ENCODE results near the gene CCDC89.
A peak's percentile ranks its signal among the peaks of the same experiment; 100 is the strongest.

Gene CCDC89

DNA sequence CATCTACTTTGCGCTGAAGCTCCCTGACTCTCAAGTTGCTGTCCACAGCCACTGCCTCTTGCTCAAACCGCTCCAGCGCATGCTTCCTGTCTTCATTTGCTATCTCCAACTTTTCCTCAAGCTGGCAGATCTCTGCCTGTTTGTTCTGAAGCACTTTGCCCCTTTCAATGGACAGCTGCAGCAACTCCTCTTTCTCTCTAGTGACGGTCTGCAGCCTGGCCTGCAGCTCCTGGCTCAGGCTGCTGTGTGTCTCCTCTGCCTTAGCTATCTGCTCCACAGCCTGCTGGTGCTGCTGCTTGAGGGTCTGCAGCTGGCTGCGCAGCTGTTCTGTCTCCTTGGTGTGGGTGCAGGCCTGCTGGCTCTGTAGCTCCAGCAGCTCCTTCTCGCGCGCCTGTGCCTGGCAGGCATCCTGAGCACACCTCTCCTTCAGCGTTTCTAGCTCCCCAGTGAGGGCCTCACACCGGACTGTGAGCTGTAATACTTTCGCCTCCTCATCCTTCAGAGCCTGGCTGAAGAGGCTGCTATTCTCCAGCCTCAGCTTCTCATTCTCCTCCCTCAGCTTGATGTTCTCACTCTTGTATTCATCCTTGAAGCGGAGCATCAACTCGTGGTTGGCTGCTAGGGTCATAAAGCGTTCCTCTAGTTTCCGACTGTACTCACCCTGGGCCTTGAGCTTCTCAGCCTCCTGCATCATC lies 723 bp downstream of the CCDC89 start:
- peak overlapping the region; percentile 70 for H3K27ac ChIP-seq (ENCODE audit: extremely low read depth, low read depth, low read length)
- no peaks in the 10 kb centered on the region for H3K4me1 ChIP-seq (ENCODE audit: control insufficient read depth, insufficient read depth, low read length)
- POLR2A ChIA-PET, result interaction anchor here (1.5 kb wide), 1 partner anchor 57 kb away, joined by 4 read pairs; the partner anchor contains the start of gene TMEM126B
- H3K36me3 ChIP-seq (ENCODE audit: control insufficient read depth in 2 of 2, insufficient read depth in 1 of 2, low read length in 2 of 2), result no peaks in the 10 kb centered on the region
- H3K9me3 ChIP-seq (ENCODE audit: control insufficient read depth, insufficient read depth, low read depth, low read length), result no peaks in the 10 kb centered on the region
- CTCF ChIA-PET, result interaction anchor here (0.6 to 2.6 kb wide), 5 partner anchors 9 to 169 kb away, joined by 3 to 7 read pairs (median 5); partner anchors contain the start of gene CCDC83
- peak; percentile 67; the same call in 1 of the 2 replicates for TF ChIP-seq ZNF394 (tag by site-specific recombination; IDR thresholded peaks at IDR 0.05; ENCODE audit: borderline replicate concordance)
- TF ChIP-seq ZNF768 (tag by site-specific recombination; IDR thresholded peaks at IDR 0.05), result no peak
- TF ChIP-seq, protein P1, sequence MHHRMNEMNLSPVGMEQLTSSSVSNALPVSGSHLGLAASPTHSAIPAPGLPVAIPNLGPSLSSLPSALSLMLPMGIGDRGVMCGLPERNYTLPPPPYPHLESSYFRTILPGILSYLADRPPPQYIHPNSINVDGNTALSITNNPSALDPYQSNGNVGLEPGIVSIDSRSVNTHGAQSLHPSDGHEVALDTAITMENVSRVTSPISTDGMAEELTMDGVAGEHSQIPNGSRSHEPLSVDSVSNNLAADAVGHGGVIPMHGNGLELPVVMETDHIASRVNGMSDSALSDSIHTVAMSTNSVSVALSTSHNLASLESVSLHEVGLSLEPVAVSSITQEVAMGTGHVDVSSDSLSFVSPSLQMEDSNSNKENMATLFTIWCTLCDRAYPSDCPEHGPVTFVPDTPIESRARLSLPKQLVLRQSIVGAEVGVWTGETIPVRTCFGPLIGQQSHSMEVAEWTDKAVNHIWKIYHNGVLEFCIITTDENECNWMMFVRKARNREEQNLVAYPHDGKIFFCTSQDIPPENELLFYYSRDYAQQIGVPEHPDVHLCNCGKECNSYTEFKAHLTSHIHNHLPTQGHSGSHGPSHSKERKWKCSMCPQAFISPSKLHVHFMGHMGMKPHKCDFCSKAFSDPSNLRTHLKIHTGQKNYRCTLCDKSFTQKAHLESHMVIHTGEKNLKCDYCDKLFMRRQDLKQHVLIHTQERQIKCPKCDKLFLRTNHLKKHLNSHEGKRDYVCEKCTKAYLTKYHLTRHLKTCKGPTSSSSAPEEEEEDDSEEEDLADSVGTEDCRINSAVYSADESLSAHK (tag by site-specific recombination; IDR thresholded peaks at IDR 0.05), result peak; percentile 75
- no peak for TF ChIP-seq ZNF501 (tag by site-specific recombination; IDR thresholded peaks at IDR 0.05)
- TF ChIP-seq ZNF560 (tag by site-specific recombination; IDR thresholded peaks at IDR 0.05; ENCODE audit: borderline replicate concordance), result no peak
- TF ChIP-seq ZNF658 (tag by site-specific recombination; IDR thresholded peaks at IDR 0.05), result no peak
- peak; percentile 76 for TF ChIP-seq ZNF335 (tag by site-specific recombination; conservative IDR thresholded peaks at IDR 0.05)
- H3K4me3 ChIP-seq (ENCODE audit: low read depth, low read length), result peak overlapping the region; percentile 31

DNA sequence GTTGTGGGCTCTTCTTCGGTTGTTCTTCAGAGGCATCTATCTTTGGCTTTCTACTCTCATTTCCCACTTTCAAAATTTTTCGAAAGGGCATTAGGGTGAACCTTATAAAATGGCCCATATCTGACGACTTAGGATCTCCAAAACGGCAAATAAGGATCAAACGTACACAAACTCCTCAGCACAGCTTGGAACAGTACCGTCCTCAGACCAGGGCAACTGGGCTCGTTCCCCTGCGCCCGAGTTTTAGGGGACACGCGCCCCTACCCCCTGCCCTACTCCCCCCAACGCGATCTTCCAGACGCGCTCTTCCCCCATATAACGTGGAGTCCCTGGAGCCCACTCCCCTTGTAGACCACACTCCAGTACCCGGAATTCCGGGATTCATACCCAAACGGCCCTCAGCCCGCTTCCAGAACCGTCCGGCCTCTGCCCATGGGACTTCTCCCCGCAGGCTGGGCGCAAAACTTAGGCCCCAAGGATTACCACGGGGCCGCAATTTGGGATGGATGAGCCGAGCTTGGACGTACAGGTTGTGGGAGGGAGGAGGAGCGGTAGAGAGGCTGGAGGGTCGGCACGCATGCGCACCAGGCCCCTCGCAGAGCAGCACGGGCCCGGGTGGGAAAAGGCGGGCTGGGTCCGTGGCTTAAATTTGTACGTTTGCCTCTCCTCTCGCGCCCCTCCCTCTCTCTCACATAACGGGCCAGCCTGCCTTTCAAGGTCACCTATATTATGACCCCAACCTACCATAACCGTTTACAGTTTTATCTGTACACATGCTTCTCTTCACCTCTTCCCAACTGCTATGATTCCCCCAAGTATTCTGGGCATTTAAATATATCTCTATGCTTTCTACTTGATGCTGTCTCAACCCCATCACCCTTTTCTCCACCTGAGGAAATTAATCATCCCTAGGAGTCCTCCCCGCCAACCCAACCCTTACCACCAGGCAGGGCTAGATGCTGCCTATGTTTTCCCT lies 3.4 kb downstream of the CCDC89 start:
- POLR2A ChIA-PET, result no interaction called here
- peak overlapping the region; percentile 47; the same call in 1 of the 2 replicates for H3K27ac ChIP-seq (ENCODE audit: extremely low read depth, low read depth, low read length)
- H3K9me3 ChIP-seq (ENCODE audit: control insufficient read depth, insufficient read depth, low read depth, low read length), result no peaks in the 10 kb centered on the region
- H3K4me1 ChIP-seq (ENCODE audit: control insufficient read depth, insufficient read depth, low read length), result no peaks in the 10 kb centered on the region
- peak overlapping the region; percentile 50 for H3K4me3 ChIP-seq (ENCODE audit: low read depth, low read length)
- CTCF ChIA-PET, result interaction anchor here (3.4 kb wide), 1 partner anchor 13 kb away, joined by 14 read pairs; no protein-coding TSS in a partner anchor
- no peaks in the 10 kb centered on the region for H3K36me3 ChIP-seq (ENCODE audit: control insufficient read depth in 2 of 2, insufficient read depth in 1 of 2, low read length in 2 of 2)
- TF ChIP-seq PRDM1 (tag by site-specific recombination; IDR thresholded peaks at IDR 0.05) (peak; percentile 15; the same call in 1 of the 2 replicates), ZNF335 (tag by site-specific recombination; conservative IDR thresholded peaks at IDR 0.05) (peak; percentile 56), ZNF48 (tag by site-specific recombination; IDR thresholded peaks at IDR 0.05) (no peak), ZNF394 (tag by site-specific recombination; IDR thresholded peaks at IDR 0.05; ENCODE audit: borderline replicate concordance) (no peak), HOXA7 (CRISPR knock-in tag; IDR thresholded peaks at IDR 0.05; ENCODE audit: borderline replicate concordance) (no peak), MEIS1 (CRISPR knock-in tag; IDR thresholded peaks at IDR 0.05; ENCODE audit: borderline replicate concordance) (no peak), ZNF302 (tag by site-specific recombination; IDR thresholded peaks at IDR 0.05; ENCODE audit: low read depth) (no peak)
- TF ChIP-seq, protein P2, sequence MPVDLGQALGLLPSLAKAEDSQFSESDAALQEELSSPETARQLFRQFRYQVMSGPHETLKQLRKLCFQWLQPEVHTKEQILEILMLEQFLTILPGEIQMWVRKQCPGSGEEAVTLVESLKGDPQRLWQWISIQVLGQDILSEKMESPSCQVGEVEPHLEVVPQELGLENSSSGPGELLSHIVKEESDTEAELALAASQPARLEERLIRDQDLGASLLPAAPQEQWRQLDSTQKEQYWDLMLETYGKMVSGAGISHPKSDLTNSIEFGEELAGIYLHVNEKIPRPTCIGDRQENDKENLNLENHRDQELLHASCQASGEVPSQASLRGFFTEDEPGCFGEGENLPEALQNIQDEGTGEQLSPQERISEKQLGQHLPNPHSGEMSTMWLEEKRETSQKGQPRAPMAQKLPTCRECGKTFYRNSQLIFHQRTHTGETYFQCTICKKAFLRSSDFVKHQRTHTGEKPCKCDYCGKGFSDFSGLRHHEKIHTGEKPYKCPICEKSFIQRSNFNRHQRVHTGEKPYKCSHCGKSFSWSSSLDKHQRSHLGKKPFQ (tag by site-specific recombination; IDR thresholded peaks at IDR 0.05), result no peak
- TF ChIP-seq, protein P3, sequence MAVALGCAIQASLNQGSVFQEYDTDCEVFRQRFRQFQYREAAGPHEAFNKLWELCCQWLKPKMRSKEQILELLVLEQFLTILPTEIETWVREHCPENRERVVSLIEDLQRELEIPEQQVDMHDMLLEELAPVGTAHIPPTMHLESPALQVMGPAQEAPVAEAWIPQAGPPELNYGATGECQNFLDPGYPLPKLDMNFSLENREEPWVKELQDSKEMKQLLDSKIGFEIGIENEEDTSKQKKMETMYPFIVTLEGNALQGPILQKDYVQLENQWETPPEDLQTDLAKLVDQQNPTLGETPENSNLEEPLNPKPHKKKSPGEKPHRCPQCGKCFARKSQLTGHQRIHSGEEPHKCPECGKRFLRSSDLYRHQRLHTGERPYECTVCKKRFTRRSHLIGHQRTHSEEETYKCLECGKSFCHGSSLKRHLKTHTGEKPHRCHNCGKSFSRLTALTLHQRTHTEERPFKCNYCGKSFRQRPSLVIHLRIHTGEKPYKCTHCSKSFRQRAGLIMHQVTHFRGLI (tag by site-specific recombination; IDR thresholded peaks at IDR 0.05), result no peak
- TF ChIP-seq, protein P4, sequence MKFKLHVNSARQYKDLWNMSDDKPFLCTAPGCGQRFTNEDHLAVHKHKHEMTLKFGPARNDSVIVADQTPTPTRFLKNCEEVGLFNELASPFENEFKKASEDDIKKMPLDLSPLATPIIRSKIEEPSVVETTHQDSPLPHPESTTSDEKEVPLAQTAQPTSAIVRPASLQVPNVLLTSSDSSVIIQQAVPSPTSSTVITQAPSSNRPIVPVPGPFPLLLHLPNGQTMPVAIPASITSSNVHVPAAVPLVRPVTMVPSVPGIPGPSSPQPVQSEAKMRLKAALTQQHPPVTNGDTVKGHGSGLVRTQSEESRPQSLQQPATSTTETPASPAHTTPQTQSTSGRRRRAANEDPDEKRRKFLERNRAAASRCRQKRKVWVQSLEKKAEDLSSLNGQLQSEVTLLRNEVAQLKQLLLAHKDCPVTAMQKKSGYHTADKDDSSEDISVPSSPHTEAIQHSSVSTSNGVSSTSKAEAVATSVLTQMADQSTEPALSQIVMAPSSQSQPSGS (tag by site-specific recombination; IDR thresholded peaks at IDR 0.05; ENCODE audit: low read depth), result no peak
- TF ChIP-seq, protein P5, sequence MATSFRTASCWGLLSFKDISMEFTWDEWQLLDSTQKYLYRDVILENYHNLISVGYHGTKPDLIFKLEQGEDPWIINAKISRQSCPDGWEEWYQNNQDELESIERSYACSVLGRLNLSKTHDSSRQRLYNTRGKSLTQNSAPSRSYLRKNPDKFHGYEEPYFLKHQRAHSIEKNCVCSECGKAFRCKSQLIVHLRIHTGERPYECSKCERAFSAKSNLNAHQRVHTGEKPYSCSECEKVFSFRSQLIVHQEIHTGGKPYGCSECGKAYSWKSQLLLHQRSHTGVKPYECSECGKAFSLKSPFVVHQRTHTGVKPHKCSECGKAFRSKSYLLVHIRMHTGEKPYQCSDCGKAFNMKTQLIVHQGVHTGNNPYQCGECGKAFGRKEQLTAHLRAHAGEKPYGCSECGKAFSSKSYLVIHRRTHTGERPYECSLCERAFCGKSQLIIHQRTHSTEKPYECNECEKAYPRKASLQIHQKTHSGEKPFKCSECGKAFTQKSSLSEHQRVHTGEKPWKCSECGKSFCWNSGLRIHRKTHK (tag by site-specific recombination; IDR thresholded peaks at IDR 0.05), result no peak
- TF ChIP-seq, protein P6, sequence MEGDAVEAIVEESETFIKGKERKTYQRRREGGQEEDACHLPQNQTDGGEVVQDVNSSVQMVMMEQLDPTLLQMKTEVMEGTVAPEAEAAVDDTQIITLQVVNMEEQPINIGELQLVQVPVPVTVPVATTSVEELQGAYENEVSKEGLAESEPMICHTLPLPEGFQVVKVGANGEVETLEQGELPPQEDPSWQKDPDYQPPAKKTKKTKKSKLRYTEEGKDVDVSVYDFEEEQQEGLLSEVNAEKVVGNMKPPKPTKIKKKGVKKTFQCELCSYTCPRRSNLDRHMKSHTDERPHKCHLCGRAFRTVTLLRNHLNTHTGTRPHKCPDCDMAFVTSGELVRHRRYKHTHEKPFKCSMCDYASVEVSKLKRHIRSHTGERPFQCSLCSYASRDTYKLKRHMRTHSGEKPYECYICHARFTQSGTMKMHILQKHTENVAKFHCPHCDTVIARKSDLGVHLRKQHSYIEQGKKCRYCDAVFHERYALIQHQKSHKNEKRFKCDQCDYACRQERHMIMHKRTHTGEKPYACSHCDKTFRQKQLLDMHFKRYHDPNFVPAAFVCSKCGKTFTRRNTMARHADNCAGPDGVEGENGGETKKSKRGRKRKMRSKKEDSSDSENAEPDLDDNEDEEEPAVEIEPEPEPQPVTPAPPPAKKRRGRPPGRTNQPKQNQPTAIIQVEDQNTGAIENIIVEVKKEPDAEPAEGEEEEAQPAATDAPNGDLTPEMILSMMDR (tag by site-specific recombination; IDR thresholded peaks at IDR 0.05), result no peak
- TF ChIP-seq, protein P7, sequence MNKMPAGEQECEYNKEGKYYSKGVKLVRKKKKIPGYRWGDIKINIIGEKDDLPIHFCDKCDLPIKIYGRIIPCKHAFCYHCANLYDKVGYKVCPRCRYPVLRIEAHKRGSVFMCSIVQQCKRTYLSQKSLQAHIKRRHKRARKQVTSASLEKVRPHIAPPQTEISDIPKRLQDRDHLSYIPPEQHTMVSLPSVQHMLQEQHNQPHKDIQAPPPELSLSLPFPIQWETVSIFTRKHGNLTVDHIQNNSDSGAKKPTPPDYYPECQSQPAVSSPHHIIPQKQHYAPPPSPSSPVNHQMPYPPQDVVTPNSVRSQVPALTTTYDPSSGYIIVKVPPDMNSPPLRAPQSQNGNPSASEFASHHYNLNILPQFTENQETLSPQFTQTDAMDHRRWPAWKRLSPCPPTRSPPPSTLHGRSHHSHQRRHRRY (tag by site-specific recombination; IDR thresholded peaks at IDR 0.05), result no peak
